PC-3 (cell line): ENCODE data around the gene CBX5. TPM values are rescaled to one million over a fixed set of nuclear protein-coding genes. Genes with fewer than 3 reads are reported as not detected.
"Not testable (repeated sequence)": the region's sequence is repeated elsewhere in the genome, so short reads cannot be mapped to it uniquely, and the experiment has no call there.

Experiments used
- ATAC-seq: fragments of 200-7000 bp; cut with Tn5 transposase; 2 replicates; pipeline ENCODE4 v1.9.1; 2020; ENCODE audit warnings: mild to moderate bottlenecking, moderate library complexity
- BruUV-seq: library from RNA; stranded (reverse); fragments of 400-500 nt; replicated peaks from 2 replicates; lab custom pipeline; 2021; lab: Mats Ljungman, UMichigan
- CTCF ChIA-PET: fragments of 300-600 bp; sonication (Branson Sonifier 250); formaldehyde crosslinking; loops from one replicate; lab custom pipeline; 2022; ENCODE audit warnings: antibody characterized with exemption; lab: Charles Lee
- POLR2A ChIA-PET: fragments of 300-600 bp; sonication (Branson Sonifier 250); formaldehyde crosslinking; loops from one replicate; lab custom pipeline; 2022; ENCODE audit warnings: antibody characterized with exemption; ENCODE audit not compliant: unreplicated experiment; lab: Charles Lee
- DNase-seq: peaks from one replicate; pipeline ENCODE4 v3.0.0-alpha.2; 2015
- H2AFZ ChIP-seq: fragments of 300-600 bp; sonication (generic); 2 replicates; pipeline ENCODE4 v1.6.0; 2016; ENCODE audit warnings: antibody characterized with exemption, low read length
- H3F3A ChIP-seq: fragments of 300-600 bp; sonication (generic); one replicate; pipeline ENCODE4 v1.6.0; 2017; ENCODE audit warnings: antibody characterized with exemption, low read length, control low read depth, mild to moderate bottlenecking; ENCODE audit not compliant: unreplicated experiment
- H3K27ac ChIP-seq: fragments of 300-600 bp; sonication (generic); 2 replicates; pipeline ENCODE4 v1.5.1; 2016; ENCODE audit warnings: mild to moderate bottlenecking, low read length
- H3K27me3 ChIP-seq: fragments of 300-600 bp; sonication (generic); 2 replicates; pipeline ENCODE4 v1.6.1; 2016; ENCODE audit warnings: low read length, mixed read lengths
- H3K36me3 ChIP-seq: fragments of 300-600 bp; sonication (generic); 2 replicates; pipeline ENCODE4 v1.6.1; 2016; ENCODE audit warnings: low read depth, mixed run types, low read length, mixed read lengths
- H3K4me1 ChIP-seq: fragments of 300-600 bp; sonication (generic); 2 replicates; pipeline ENCODE4 v1.5.1; 2016; ENCODE audit warnings: low read length; ENCODE audit not compliant: insufficient read depth
- H3K4me2 ChIP-seq: fragments of 300-600 bp; sonication (generic); 2 replicates; pipeline ENCODE4 v1.6.0; 2016; ENCODE audit warnings: low read length
- H3K4me3 ChIP-seq: fragments of 300-600 bp; sonication (generic); 2 replicates; pipeline ENCODE4 v1.5.1; 2016; ENCODE audit warnings: mild to moderate bottlenecking, low read length, mixed read lengths
- H3K79me2 ChIP-seq: fragments of 300-600 bp; sonication (generic); 2 replicates; pipeline ENCODE4 v1.6.1; 2017; ENCODE audit warnings: low read length, mixed read lengths
- H3K9ac ChIP-seq: fragments of 300-600 bp; sonication (generic); 2 replicates; pipeline ENCODE4 v1.6.0; 2016; ENCODE audit warnings: mild to moderate bottlenecking, low read length
- H3K9me2 ChIP-seq: fragments of 300-600 bp; sonication (generic); replicated peaks from 2 replicates; pipeline ENCODE4 v1.6.1; 2016; ENCODE audit warnings: mixed run types, low read length, mixed read lengths
- H3K9me3 ChIP-seq: fragments of 300-600 bp; sonication (generic); 2 replicates; pipeline ENCODE4 v1.6.1; 2016; ENCODE audit warnings: low read length, mixed read lengths
- H4K20me1 ChIP-seq: fragments of 300-600 bp; sonication (generic); 2 replicates; pipeline ENCODE4 v1.6.1; 2016; ENCODE audit warnings: low read length, mixed read lengths
- CTCF ChIP-seq: fragments of 300-600 bp; sonication (generic); conservative IDR thresholded peaks from 2 replicates; pipeline ENCODE4 v1.5.1; 2017; ENCODE audit warnings: antibody characterized with exemption, low read depth, mild to moderate bottlenecking, low read length
- EZH2 ChIP-seq: fragments of 300-600 bp; sonication (generic); IDR thresholded peaks from one replicate; pipeline ENCODE4 v1.6.1; 2017; ENCODE audit warnings: antibody characterized with exemption, mild to moderate bottlenecking, low read length; ENCODE audit not compliant: unreplicated experiment
- EZH2phosphoT487 ChIP-seq: fragments of 300-600 bp; sonication (generic); IDR thresholded peaks from 2 replicates; pipeline ENCODE4 v1.6.1; 2018; ENCODE audit warnings: mild to moderate bottlenecking, antibody characterized with exemption, low read length, borderline replicate concordance
- intact Hi-C: fragments of 100-400 bp; cut with micrococcal nuclease; formaldehyde crosslinking; loops from 2 replicates; pipeline ENCODE4 v1.9.0; 2023
- total RNA-seq: library from RNA; depleted of rRNA; stranded (reverse); fragments of >200 nt; gene quantifications from 2 replicates; pipeline ENCODE4 v1.2.3, GENCODE V29; 2014

CBX5 gene
- total RNA-seq, 1 experiment from 2014 or later: 14.9 TPM

GRCh38 chr12:54195080-54195736 lies 84.7 kb downstream of the CBX5 start:
- POLR2A ChIA-PET: no interaction called here
- no TSS peak for BruUV-seq
- no peaks in the 10 kb centered on the region for H3F3A ChIP-seq
- H3K27ac ChIP-seq: no peak overlapping the region
- no peaks in the 10 kb centered on the region for H3K36me3 ChIP-seq
- no peaks in the 10 kb centered on the region for H3K9me2 ChIP-seq
- TF ChIP-seq CTCF: no peak
- DNase-seq (no peak), ATAC-seq (no peak)
- H2AFZ ChIP-seq: no peak overlapping the region
- CTCF ChIA-PET: interaction anchor here (0.5 to 0.6 kb wide), 3 partner anchors 24 to 571 kb away, joined by 3 to 12 read pairs (median 3); partner anchors contain the start of gene HOXC8
- no peak overlapping the region for H3K4me3 ChIP-seq
- H3K9me3 ChIP-seq: no peaks in the 10 kb centered on the region
- H3K9ac ChIP-seq: no peak overlapping the region
- no peak overlapping the region for H3K4me2 ChIP-seq
- no peaks in the 10 kb centered on the region for H3K27me3 ChIP-seq
- H3K4me1 ChIP-seq: peaks cover 14% of the 10 kb centered on the region
- no peaks in the 10 kb centered on the region for H3K79me2 ChIP-seq
- no peaks in the 10 kb centered on the region for H4K20me1 ChIP-seq
- intact Hi-C loops: no loop called here

GRCh38 chr12:54194611-54195010 lies 85.3 kb downstream of the CBX5 start:
- H4K20me1 ChIP-seq, H3K9me2 ChIP-seq, H3K27ac ChIP-seq, H3K79me2 ChIP-seq, H3K4me3 ChIP-seq, intact Hi-C loops, POLR2A ChIA-PET, DNase-seq, H2AFZ ChIP-seq, ATAC-seq, H3F3A ChIP-seq, H3K9me3 ChIP-seq, H3K4me2 ChIP-seq, H3K36me3 ChIP-seq, H3K27me3 ChIP-seq, H3K9ac ChIP-seq, BruUV-seq: not testable (repeated sequence)
- CTCF ChIA-PET: interaction anchor here (0.6 kb wide), 2 partner anchors 186 to 571 kb away, joined by 3 read pairs; partner anchors contain the start of gene HOXC8
- H3K4me1 ChIP-seq: peaks cover 14% of the 10 kb centered on the region

- no peaks in the 10 kb centered on the region for H3F3A ChIP-seq
- DNase-seq (no peak), ATAC-seq (no peak)
- H3K79me2 ChIP-seq: no peaks in the 10 kb centered on the region
- H3K4me1 ChIP-seq: peaks cover 19% of the 10 kb centered on the region
- POLR2A ChIA-PET: no interaction called here
- BruUV-seq: no TSS peak
- H3K36me3 ChIP-seq: no peaks in the 10 kb centered on the region
- H3K4me2 ChIP-seq: no peak overlapping the region
- H3K4me3 ChIP-seq: no peak overlapping the region
- intact Hi-C loops: no loop called here
- TF ChIP-seq CTCF: no peak
- no peak for TF ChIP-seq EZH2
- no peak for TF ChIP-seq EZH2phosphoT487
- H3K9me2 ChIP-seq: no peaks in the 10 kb centered on the region
- no peaks in the 10 kb centered on the region for H3K27me3 ChIP-seq
- H4K20me1 ChIP-seq: no peaks in the 10 kb centered on the region
- CTCF ChIA-PET: interaction anchor here (0.6 to 0.7 kb wide), 2 partner anchors 176 to 195 kb away, joined by 3 to 19 read pairs; no protein-coding TSS in a partner anchor
- no peak overlapping the region for H2AFZ ChIP-seq
- no peaks in the 10 kb centered on the region for H3K9me3 ChIP-seq
- no peak overlapping the region for H3K27ac ChIP-seq
- no peak overlapping the region for H3K9ac ChIP-seq
Observed at GRCh38 chr12:54193434-54193833, 86.5 kb downstream of the CBX5 start.
